Skeletal muscle tissue (tissue), 4 donors: Measurements from ENCODE around the gene AFDN. TPM values are rescaled to one million over a fixed set of nuclear protein-coding genes. Genes with fewer than 3 reads are reported as not detected.

ENCODE experiments used
- H3K27ac ChIP-seq: one replicate; pipeline ENCODE4 v1.7.0; 2013; ENCODE audit warnings: mild to moderate bottlenecking, low read depth, low read length, inconsistent platforms
- H3K27me3 ChIP-seq, 3 donors: one replicate each; pipeline ENCODE4 v1.7.0; 2013; ENCODE audit warnings: low read length in 3 of 3; ENCODE audit not compliant: control insufficient read depth in 3 of 3, insufficient read depth in 3 of 3
- H3K36me3 ChIP-seq, 3 donors: one replicate each; pipeline ENCODE4 v1.7.0; 2013; ENCODE audit warnings: low read length in 3 of 3; ENCODE audit not compliant: control insufficient read depth in 3 of 3, insufficient read depth in 3 of 3
- H3K4me1 ChIP-seq, 3 donors: one replicate each; pipeline ENCODE4 v1.7.0; 2013; ENCODE audit warnings: low read length in 3 of 3, mild to moderate bottlenecking in 3 of 3; ENCODE audit not compliant: control insufficient read depth in 3 of 3, insufficient read depth in 3 of 3
- H3K4me3 ChIP-seq, 3 donors: one replicate each; pipeline ENCODE4 v1.7.0; 2013; ENCODE audit warnings: low read length in 3 of 3
- H3K9ac ChIP-seq, 3 donors: one replicate each; pipeline ENCODE4 v1.7.0; 2013; ENCODE audit warnings: low read length in 3 of 3, mild to moderate bottlenecking in 3 of 3, moderate library complexity in 2 of 3, low read depth in 1 of 3
- H3K9me3 ChIP-seq, 3 donors: one replicate each; pipeline ENCODE4 v1.7.0; 2013; ENCODE audit warnings: low read length in 3 of 3; ENCODE audit not compliant: control insufficient read depth in 3 of 3
- total RNA-seq: library from RNA; depleted of rRNA; stranded (reverse); fragments of >200 nt; gene quantifications from one replicate; pipeline ENCODE4 v1.2.3, GENCODE V29; 2014
- donor health status: Osteomylitis.

Gene AFDN
- total RNA-seq, 1 donor from 2014 or later, result 40.7 TPM

DNA sequence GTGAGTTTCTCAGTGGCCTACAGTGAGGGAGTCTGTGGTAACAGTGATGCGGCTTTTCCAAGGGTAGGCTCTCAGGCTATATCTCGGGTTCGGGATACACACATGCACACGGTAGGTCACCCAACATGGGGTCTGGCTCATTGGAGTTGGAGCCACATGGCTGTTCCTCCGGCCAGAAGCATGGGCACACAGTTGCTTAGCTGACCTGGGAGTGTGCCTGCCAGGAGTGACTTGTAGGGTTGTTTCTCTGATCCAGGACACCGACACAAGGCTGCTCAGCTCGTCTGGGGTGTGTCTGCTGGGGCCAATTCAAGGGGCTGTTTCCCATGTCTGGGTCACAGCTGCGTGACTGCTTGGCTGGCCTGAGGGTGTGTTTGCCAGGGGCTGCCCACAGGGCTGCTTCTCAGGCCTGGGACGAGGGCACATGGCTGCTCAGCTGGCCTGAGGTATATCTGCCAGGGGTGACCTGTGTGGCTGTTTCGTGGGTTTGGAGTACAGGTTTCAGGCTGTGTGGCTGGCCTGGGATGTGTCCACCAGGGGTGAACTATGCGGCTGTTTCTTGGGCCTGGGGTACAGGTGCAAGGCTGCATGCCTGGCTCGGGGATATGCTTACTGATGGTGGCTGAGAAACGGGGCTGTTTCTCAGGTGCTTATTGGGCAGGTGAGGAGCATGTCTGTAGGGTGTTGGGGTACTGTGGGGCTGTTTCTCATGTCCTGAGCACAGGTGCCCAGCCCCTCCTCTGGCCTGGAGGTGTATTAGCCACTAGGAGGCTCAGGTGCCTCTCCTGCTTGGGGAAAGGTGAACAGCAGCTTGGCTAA, 185.9 kb downstream of the AFDN start:
- no peak overlapping the region for H3K4me3 ChIP-seq
- no peaks in the 10 kb centered on the region for H3K36me3 ChIP-seq
- H3K27me3 ChIP-seq, result peaks cover 2 to 12% (median 11%) of the 10 kb centered on the region in 3 donors
- peaks cover 0 to 8% (median 0%) of the 10 kb centered on the region in 3 donors for H3K9me3 ChIP-seq
- H3K9ac ChIP-seq, result no peak overlapping the region
- peaks cover 0 to 10% (median 0%) of the 10 kb centered on the region in 3 donors for H3K4me1 ChIP-seq
- H3K27ac ChIP-seq, result no peak overlapping the region

DNA sequence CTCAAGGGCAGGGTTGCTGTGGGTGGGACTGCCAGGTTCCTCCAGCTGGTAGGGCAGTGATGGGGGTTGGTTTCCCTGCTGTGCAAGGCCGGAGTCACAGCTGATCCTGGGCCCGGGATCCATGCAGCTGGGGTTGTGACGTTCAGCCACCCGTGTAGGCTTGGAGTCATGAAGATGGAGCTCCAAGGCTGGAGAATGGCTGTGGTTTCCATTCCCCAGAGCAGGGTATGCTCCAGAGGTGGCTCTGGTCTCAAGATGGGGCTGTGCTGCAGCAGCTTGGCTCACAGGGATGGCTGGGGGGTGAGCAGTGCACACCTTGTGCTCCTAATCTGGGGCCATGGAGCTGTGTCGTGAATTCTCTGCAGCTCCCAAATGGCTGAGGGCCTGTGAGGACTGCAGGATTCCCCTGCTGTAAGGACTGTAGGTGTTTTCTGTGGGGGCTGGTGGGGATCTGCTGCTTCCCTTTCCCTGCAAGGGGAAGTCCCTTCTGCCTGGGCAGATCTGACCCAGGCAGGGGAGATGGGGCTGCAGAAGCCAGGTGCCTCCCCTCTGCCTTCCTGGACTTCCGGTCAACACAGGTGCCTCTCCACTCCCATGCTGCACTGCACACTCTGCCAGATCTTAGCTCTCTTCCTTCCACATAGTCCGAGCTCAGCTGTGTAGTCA, 186.7 kb downstream of the AFDN start:
- Histone ChIP-seq H3K4me3 (no peak overlapping the region), H3K27me3 (peaks cover 2 to 12% (median 11%) of the 10 kb centered on the region in 3 donors), H3K4me1 (peaks cover 0 to 10% (median 0%) of the 10 kb centered on the region in 3 donors), H3K9me3 (peaks cover 0 to 8% (median 0%) of the 10 kb centered on the region in 3 donors), H3K27ac (no peak overlapping the region), H3K9ac (no peak overlapping the region), H3K36me3 (no peaks in the 10 kb centered on the region)

DNA sequence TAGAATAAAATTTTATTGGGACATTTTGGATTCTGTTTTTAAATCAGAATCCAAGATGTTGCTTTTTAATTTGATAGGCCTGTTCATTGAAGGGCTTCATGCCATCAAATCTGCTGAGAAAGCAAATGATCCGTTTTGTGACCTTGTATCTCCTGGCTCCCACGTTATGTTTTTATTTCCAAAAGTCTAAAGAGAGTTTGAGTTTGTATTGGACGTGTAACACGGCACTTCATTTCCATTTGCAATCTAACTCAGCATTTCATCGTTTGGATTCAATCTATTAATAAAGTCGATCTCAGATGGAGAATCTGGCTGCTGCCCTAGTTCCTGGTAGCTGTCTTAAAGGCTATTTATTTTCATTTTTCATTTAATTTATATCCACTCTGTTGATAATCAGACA, 187.7 kb downstream of the AFDN start:
- no peak overlapping the region for H3K27ac ChIP-seq
- no peaks in the 10 kb centered on the region for H3K36me3 ChIP-seq
- peaks cover 0 to 8% (median 0%) of the 10 kb centered on the region in 3 donors for H3K9me3 ChIP-seq
- peaks cover 0 to 10% (median 0%) of the 10 kb centered on the region in 3 donors for H3K4me1 ChIP-seq
- H3K9ac ChIP-seq, result no peak overlapping the region
- H3K27me3 ChIP-seq, result peaks cover 2 to 12% (median 11%) of the 10 kb centered on the region in 3 donors
- no peak overlapping the region for H3K4me3 ChIP-seq

DNA sequence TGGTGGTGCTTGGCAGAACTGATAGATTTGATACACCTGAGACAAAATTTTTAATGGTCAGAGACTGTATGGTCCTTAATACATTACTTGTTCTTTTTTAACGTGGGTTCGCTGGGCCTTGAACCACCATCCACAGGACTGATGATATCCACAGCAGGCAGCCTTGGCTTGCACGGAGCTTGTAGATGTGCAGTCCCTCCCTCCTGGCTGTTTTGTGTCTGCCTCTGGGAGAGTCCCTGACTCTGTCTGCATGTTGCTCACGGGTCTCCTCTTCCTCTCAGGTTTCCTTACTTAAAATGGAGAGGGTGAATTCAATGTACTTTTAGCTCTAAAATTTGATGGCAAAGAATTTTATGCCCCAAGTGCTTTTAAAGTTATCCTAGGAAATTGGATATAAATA, 188.3 kb downstream of the AFDN start:
- Histone ChIP-seq H3K4me3 (no peak overlapping the region), H3K9ac (no peak overlapping the region), H3K4me1 (peaks cover 0 to 10% (median 0%) of the 10 kb centered on the region in 3 donors), H3K27me3 (peaks cover 2 to 12% (median 11%) of the 10 kb centered on the region in 3 donors), H3K9me3 (peaks cover 0 to 8% (median 0%) of the 10 kb centered on the region in 3 donors), H3K27ac (no peak overlapping the region), H3K36me3 (no peaks in the 10 kb centered on the region)

DNA sequence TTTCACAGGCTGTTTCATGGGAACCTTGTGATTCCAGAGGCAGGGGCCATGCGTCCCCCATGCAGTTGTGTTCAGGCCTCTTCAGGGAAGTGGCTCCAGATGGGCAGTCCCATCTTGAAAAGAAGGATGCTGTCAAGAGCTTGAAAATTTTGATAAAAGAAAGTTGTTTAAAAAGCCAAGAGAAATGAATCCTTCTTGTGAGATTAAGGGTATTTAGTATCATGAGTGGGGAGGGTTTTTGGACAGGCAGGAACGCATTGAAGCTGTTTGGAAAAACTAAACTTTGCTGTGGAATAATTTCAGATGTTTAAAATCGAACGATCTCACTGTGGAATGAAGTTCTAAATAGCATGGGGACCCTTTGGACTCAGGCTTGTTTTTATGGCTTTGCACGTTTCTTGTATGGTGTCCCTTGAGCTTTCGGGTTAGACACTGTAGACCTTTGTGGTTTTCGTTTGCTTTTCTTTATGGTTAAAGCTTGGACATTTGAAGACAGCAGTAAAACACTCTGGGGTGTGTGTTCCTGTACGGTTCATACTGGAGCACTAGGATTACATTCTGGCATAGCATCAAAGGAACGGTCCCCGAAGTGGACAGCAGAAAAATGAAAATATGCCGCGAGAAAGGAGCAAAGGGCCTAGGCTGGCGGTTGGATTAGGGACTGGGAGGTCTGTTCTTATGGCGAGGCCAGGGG, 188.9 kb downstream of the AFDN start:
- Histone ChIP-seq H3K36me3 (no peaks in the 10 kb centered on the region), H3K27ac (no peak overlapping the region), H3K27me3 (peaks cover 2 to 12% (median 11%) of the 10 kb centered on the region in 3 donors), H3K4me1 (peaks cover 0 to 10% (median 0%) of the 10 kb centered on the region in 3 donors), H3K4me3 (no peak overlapping the region), H3K9me3 (peaks cover 0 to 4% (median 0%) of the 10 kb centered on the region in 3 donors), H3K9ac (no peak overlapping the region)

DNA sequence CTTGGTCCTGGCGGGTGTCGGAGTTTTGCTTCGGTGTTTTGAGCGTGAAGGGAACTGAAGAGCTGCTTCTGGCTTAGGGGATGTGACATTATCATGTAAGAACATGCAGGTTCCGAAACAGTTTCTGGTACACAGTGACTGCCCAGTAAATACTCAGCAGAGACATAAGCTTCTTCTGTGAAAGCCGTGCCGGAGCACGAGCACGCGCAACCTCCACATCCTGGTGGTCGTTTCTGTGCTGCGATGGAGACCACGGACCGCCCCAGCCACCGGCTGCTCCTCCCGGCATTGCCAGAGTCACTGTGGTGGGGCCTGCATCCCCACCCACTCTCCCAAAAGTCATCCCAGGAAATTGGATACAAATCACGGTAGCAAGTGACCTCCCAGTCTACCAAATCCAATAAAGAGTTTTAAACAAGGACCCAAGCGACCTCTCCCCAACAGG, 189.5 kb downstream of the AFDN start:
- Histone ChIP-seq H3K9ac (no peak overlapping the region), H3K36me3 (no peaks in the 10 kb centered on the region), H3K4me3 (no peak overlapping the region)

DNA sequence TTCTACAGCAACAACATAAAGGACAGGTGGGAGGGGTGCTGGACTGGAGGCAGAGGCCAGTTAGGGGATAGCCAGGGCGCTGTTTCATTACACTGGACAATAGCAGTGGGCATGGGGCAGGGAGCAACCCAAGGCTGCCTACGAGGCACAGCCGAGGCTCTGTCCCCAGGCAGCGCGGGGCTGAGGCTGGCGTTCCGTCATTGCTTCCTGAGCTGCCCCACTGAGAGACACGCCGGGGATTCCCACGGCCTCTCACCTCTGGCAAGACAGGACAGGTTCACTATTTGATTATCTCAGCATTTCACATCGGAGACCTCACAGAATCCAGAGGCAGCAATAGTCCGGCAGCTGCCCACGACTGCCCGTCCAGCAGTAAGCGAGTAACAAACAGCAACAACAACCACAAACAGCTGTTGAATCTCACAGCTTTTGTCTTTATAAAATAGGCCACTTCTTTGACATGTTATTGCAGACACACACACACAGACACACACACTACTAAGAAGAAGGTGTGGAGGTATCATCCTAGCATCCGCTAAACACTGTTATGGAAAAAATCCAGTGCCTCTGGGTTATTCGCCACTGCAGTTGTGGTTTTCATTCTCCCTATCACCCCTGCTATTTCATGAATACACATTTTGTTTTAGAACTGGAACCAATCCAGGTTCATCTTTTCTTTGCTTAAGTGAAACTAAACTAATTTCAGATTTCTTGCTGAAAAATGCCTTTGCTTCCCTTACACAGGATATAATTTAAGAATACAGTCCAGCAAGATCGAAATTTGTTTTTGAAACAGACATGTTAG, 190.2 kb downstream of the AFDN start:
- Histone ChIP-seq H3K4me1 (peaks cover 0 to 10% (median 0%) of the 10 kb centered on the region in 3 donors), H3K27ac (no peak overlapping the region), H3K9ac (no peak overlapping the region), H3K9me3 (no peaks in the 10 kb centered on the region), H3K27me3 (peaks cover 2 to 12% (median 11%) of the 10 kb centered on the region in 3 donors), H3K4me3 (no peak overlapping the region), H3K36me3 (no peaks in the 10 kb centered on the region)

More for the DNA sequence above, 189.5 kb downstream of the AFDN start:
- H3K4me1 ChIP-seq, result peaks cover 0 to 10% (median 0%) of the 10 kb centered on the region in 3 donors
- H3K27ac ChIP-seq, result no peak overlapping the region
- H3K9me3 ChIP-seq, result no peaks in the 10 kb centered on the region
- H3K27me3 ChIP-seq, result peaks cover 2 to 12% (median 11%) of the 10 kb centered on the region in 3 donors

DNA sequence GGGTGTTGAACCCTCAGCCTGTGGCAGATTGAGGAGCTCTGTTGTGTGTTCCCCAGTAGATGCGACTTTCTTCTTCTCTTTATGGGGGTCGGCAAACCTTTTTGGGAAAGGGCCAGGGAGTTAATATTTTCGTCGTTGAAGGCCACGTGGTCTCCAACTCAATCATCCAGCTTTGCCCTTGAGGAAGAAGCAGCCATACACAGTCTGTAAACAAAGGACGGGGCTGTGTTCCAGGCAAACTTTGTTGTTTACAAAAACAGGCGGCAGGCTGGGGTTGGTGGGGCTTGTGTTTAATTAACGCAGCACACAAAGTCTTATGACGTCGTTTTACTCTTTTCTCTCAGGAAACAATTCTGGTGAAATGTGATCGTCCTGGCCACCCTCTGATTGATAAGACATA, 190.9 kb downstream of the AFDN start:
- H3K9me3 ChIP-seq, result no peaks in the 10 kb centered on the region
- H3K4me3 ChIP-seq, result no peak overlapping the region
- peaks cover 2 to 11% (median 10%) of the 10 kb centered on the region in 3 donors for H3K27me3 ChIP-seq
- H3K9ac ChIP-seq, result no peak overlapping the region
- no peak overlapping the region for H3K27ac ChIP-seq
- H3K36me3 ChIP-seq, result no peaks in the 10 kb centered on the region
- H3K4me1 ChIP-seq, result peaks cover 0 to 10% (median 0%) of the 10 kb centered on the region in 3 donors

DNA sequence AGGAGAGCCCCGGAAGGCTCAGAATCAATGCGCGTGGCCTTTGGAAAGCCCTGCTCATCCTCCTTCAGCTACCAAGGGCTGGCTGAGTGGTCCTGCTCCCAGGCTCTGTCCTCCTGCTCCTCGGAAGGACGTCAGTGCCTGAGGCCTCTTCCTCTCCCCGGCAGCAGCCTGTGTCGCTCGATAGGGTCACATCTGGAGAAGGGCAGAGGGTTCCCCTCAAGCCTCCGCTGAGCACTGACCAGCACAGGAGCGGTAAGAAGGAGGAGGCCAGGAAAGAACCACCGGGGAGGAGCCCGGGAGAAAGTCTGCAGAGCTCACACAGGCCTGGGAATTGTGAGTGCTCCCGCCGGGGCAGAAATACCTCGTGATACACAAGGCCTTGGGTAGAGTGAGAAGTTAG, 192.0 kb downstream of the AFDN start:
- H3K36me3 ChIP-seq, result no peaks in the 10 kb centered on the region
- H3K9me3 ChIP-seq, result no peaks in the 10 kb centered on the region
- no peak overlapping the region for H3K4me3 ChIP-seq
- peaks cover 2 to 12% (median 11%) of the 10 kb centered on the region in 3 donors for H3K27me3 ChIP-seq
- no peak overlapping the region for H3K27ac ChIP-seq
- H3K4me1 ChIP-seq, result peaks cover 0 to 10% (median 0%) of the 10 kb centered on the region in 3 donors
- no peak overlapping the region for H3K9ac ChIP-seq
